A549 treated with CORT108297 at 1 μM for 4 hours (cell line): ENCODE data around the gene AGPS. TPM values are rescaled to one million over a fixed set of nuclear protein-coding genes. Genes with fewer than 3 reads are reported as not detected.

Source experiments
- total RNA-seq: library from RNA; stranded (reverse); fragments of 200-300 nt; extraction: Qiagen RNA extraction; gene quantifications from 5 replicates; pipeline ENCODE4 v1.2.3, GENCODE V29; 2022

The AGPS gene
- total RNA-seq: 32.9 to 48.1 TPM (median 42.9 TPM) in 5 replicates

DNA sequence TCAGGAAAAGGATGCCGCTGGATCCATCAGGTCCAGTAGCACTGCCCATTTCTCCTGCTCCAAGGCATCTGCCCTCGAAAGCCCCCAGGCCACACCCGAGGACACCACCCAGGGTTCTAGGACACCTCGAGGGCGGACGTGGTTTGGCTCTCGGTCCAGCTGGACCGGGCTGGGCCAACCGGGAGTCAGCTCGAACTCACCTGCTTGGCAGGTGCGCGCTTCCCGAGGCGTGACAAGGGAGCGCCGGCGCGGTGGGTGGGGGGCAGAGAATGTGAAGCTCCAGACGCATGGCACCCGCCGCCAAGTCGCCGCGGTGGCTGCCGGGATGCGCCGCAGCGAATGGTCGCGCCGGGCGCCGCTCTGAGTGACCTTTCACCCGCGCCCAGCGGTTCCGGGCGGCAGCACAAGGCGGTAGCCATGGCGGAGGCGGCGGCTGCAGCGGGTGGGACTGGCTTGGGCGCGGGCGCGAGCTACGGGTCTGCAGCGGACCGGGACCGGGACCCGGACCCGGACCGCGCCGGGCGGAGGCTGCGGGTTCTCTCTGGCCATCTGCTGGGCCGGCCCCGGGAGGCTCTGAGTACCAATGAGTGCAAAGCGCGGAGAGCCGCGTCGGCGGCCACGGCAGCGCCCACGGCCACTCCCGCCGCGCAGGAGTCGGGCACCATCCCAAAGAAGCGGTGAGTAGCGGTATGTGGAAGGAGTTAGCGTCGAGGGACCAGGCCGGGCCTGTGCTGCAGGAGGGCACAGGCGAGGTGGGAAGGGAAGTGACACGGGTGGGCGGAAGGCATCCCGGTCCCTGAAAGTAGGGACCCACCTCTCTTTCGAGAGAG is at the start of gene AGPS:
TSS of gene AGPS (plus strand) at position 401 of the 830 bp plus-strand sequence. CDS start at position 418, 17 bp downstream.

Other genes with a start within 250 kb of the AGPS start
- 342 to 403 TPM (median 352 TPM) in 5 replicates for gene HNRNPA3, start 180.0 kb upstream of the AGPS start, total RNA-seq
- gene NFE2L2, start 128.0 kb upstream of the AGPS start, total RNA-seq: 48.7 to 67.7 TPM (median 53.6 TPM) in 5 replicates